ENCODE results near the gene CHMP1A. TPM values are rescaled to one million over a fixed set of nuclear protein-coding genes. Genes with fewer than 3 reads are reported as not detected.

The CHMP1A gene
- total RNA-seq, 1 experiment from 2014 or later, result 158 TPM

GRCh38 chr16:89656435-89657121 is 930 bp downstream of the CHMP1A start:
- Histone ChIP-seq H3K27me3 (ENCODE audit: insufficient read depth, low read length) (no peaks in the 10 kb centered on the region), H3K9ac (ENCODE audit: low read length) (peak overlapping the region; percentile 97), H3K36me3 (ENCODE audit: control insufficient read depth in 1 of 2, insufficient read depth in 2 of 2, low read length in 2 of 2) (peaks cover 29% of the 10 kb centered on the region in 2 experiments), H3K27ac (ENCODE audit: low read depth, low read length) (peak overlapping the region; percentile 89), H3K9me3 (ENCODE audit: control insufficient read depth in 1 of 2, insufficient read depth in 1 of 2, low read depth in 1 of 2, low read length in 2 of 2) (no peaks in the 10 kb centered on the region), H2AFZ (ENCODE audit: low read depth, low read length, poor library complexity, severe bottlenecking) (no peak overlapping the region), H3K79me2 (ENCODE audit: insufficient read depth, low read length) (peaks cover 91% of the 10 kb centered on the region), H3K4me3 (replicated peaks in 1 of 2; ENCODE audit: low read depth in 1 of 2, low read length in 2 of 2) (peak overlapping the region; percentile 92 to 97), H3K4me2 (ENCODE audit: low read length) (peak overlapping the region; percentile 98), H3K9me2 (ENCODE audit: insufficient read depth) (no peaks in the 10 kb centered on the region), H4K20me1 (ENCODE audit: insufficient read depth) (no peaks in the 10 kb centered on the region; the same call in 1 of the 2 replicates), H3K4me1 (ENCODE audit: control insufficient read depth in 1 of 2, insufficient read depth in 2 of 2, low read length in 2 of 2) (peaks cover 16 to 26% of the 10 kb centered on the region in 2 experiments; a peak in 3 of 4 replicates)
- RAD21 ChIA-PET (ENCODE audit: low non-redundant PET in 1 of 2, low total read pairs in 2 of 2, uncharacterized antibody in 2 of 2, unreplicated experiment in 2 of 2), result no interaction called here
- BruUV-seq (replicated peaks), result TSS peak; percentile 42
- DNase-seq (ENCODE audit: low read depth, low spot score) (no peak), ATAC-seq (no peak)
- CTCF ChIA-PET, result interaction anchor here (1.0 to 2.5 kb wide), 3 partner anchors 12 to 44 kb away, joined by 4 to 6 read pairs (median 5); partner anchors contain the start of gene SPATA2L
- POLR2A ChIA-PET, result interaction anchor here (0.8 to 1.9 kb wide), 5 partner anchors 20 to 267 kb away, joined by 3 to 6 read pairs (median 3); partner anchors contain the start of gene TUBB3
- TF ChIP-seq, protein P1, sequence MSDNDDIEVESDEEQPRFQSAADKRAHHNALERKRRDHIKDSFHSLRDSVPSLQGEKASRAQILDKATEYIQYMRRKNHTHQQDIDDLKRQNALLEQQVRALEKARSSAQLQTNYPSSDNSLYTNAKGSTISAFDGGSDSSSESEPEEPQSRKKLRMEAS (IDR thresholded peaks at IDR 0.05), result no peak
- TF ChIP-seq, protein P2, sequence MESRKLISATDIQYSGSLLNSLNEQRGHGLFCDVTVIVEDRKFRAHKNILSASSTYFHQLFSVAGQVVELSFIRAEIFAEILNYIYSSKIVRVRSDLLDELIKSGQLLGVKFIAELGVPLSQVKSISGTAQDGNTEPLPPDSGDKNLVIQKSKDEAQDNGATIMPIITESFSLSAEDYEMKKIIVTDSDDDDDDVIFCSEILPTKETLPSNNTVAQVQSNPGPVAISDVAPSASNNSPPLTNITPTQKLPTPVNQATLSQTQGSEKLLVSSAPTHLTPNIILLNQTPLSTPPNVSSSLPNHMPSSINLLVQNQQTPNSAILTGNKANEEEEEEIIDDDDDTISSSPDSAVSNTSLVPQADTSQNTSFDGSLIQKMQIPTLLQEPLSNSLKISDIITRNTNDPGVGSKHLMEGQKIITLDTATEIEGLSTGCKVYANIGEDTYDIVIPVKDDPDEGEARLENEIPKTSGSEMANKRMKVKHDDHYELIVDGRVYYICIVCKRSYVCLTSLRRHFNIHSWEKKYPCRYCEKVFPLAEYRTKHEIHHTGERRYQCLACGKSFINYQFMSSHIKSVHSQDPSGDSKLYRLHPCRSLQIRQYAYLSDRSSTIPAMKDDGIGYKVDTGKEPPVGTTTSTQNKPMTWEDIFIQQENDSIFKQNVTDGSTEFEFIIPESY (IDR thresholded peaks at IDR 0.05; ENCODE audit: extremely low read depth, insufficient replicate concordance, low read length), result no peak
- TF ChIP-seq FOSL1 (IDR thresholded peaks at IDR 0.05; ENCODE audit: low read depth), result no peak
- no peak for TF ChIP-seq ELF1 (IDR thresholded peaks at IDR 0.05; ENCODE audit: borderline replicate concordance, low read depth)
- TF ChIP-seq ATF3 (IDR thresholded peaks at IDR 0.05), result no peak
- no peak for TF ChIP-seq SRF (IDR thresholded peaks at IDR 0.05; ENCODE audit: low read depth)
- no peak for TF ChIP-seq CBX3 (IDR thresholded peaks at IDR 0.05; ENCODE audit: low read depth)
- TF ChIP-seq CTCF (IDR thresholded peaks at IDR 0.05 in 2 of 3, conservative IDR thresholded peaks at IDR 0.05 in 1 of 3; ENCODE audit: borderline replicate concordance in 1 of 3, insufficient read depth in 1 of 3, low read depth in 2 of 3, low read length in 2 of 3), result no peak
- TF ChIP-seq YY1 (IDR thresholded peaks at IDR 0.05; ENCODE audit: extremely low read depth, insufficient replicate concordance, low read depth, low read length), result no peak
- TF ChIP-seq SP1 (IDR thresholded peaks at IDR 0.05; ENCODE audit: low read depth), result no peak
- no peak for TF ChIP-seq SIN3A (IDR thresholded peaks at IDR 0.05; ENCODE audit: low read depth)
- no peak for TF ChIP-seq TCF7L2 (IDR thresholded peaks at IDR 0.05; ENCODE audit: borderline replicate concordance, extremely low read depth, insufficient read depth, insufficient read length)
- no peak for TF ChIP-seq RAD21 (IDR thresholded peaks at IDR 0.05; ENCODE audit: low read depth)
- TF ChIP-seq EGR1 (IDR thresholded peaks at IDR 0.05; ENCODE audit: low read depth), result no peak
- intact Hi-C loops (cut with micrococcal nuclease), result no loop called here

Measured in HCT116 (cell line).